MM.1S (cell line): Measurements from ENCODE around the gene CCR9.
"Not testable (repeated sequence)": the region's sequence is repeated elsewhere in the genome, so short reads cannot be mapped to it uniquely, and the experiment has no call there.

ENCODE experiments used
- DNase-seq: peaks from one replicate; pipeline ENCODE4 v3.0.0-alpha.2; 2015
- H2AFZ ChIP-seq: fragments of 300-600 bp; sonication (generic); 2 replicates; pipeline ENCODE4 v1.6.0; 2016; ENCODE audit warnings: antibody characterized with exemption, low read length
- H3F3A ChIP-seq: fragments of 300-600 bp; sonication (generic); 2 replicates; pipeline ENCODE4 v1.6.1; 2016; ENCODE audit warnings: mild to moderate bottlenecking, antibody characterized with exemption, low read length, moderate library complexity, mixed read lengths; ENCODE audit not compliant: insufficient read depth
- H3K27ac ChIP-seq: fragments of 300-600 bp; sonication (generic); 2 replicates; pipeline ENCODE4 v1.5.1; 2016; ENCODE audit warnings: mild to moderate bottlenecking, low read length
- H3K27me3 ChIP-seq: fragments of 300-600 bp; sonication (generic); replicated peaks from 2 replicates; pipeline ENCODE4 v1.6.0; 2016; ENCODE audit warnings: low read length; ENCODE audit not compliant: insufficient read depth
- H3K36me3 ChIP-seq: fragments of 300-600 bp; sonication (generic); replicated peaks from 2 replicates; pipeline ENCODE4 v1.6.1; 2016; ENCODE audit warnings: mild to moderate bottlenecking, low read length, mixed read lengths; ENCODE audit not compliant: insufficient read depth
- H3K4me1 ChIP-seq: fragments of 300-600 bp; sonication (generic); 2 replicates; pipeline ENCODE4 v1.6.1; 2016; ENCODE audit warnings: low read length, mixed read lengths
- H3K4me2 ChIP-seq: fragments of 300-600 bp; sonication (generic); 2 replicates; pipeline ENCODE4 v1.6.0; 2016; ENCODE audit warnings: low read depth, low read length
- H3K4me3 ChIP-seq: fragments of 300-600 bp; sonication (generic); 2 replicates; pipeline ENCODE4 v1.5.1; 2016; ENCODE audit warnings: low read length, mixed read lengths
- H3K79me2 ChIP-seq: fragments of 300-600 bp; sonication (generic); 2 replicates; pipeline ENCODE4 v1.6.1; 2016; ENCODE audit warnings: mixed run types, low read length, mixed read lengths
- H3K9ac ChIP-seq: fragments of 300-600 bp; sonication (generic); 2 replicates; pipeline ENCODE4 v1.6.1; 2016; ENCODE audit warnings: low read length, mixed read lengths
- H3K9me2 ChIP-seq: fragments of 300-600 bp; sonication (generic); replicated peaks from 2 replicates; pipeline ENCODE4 v1.6.1; 2016; ENCODE audit warnings: mild to moderate bottlenecking, low read length, mixed read lengths; ENCODE audit not compliant: insufficient read depth
- H3K9me3 ChIP-seq: fragments of 300-600 bp; sonication (generic); replicated peaks from 2 replicates; pipeline ENCODE4 v1.6.1; 2016; ENCODE audit warnings: mild to moderate bottlenecking, low read length, mixed read lengths; ENCODE audit not compliant: insufficient read depth
- H4K20me1 ChIP-seq: fragments of 300-600 bp; sonication (generic); 2 replicates; pipeline ENCODE4 v1.6.1; 2016; ENCODE audit warnings: mild to moderate bottlenecking, low read length, moderate library complexity, mixed read lengths; ENCODE audit not compliant: insufficient read depth
- EZH2 ChIP-seq: fragments of 300-600 bp; sonication (generic); optimal IDR thresholded peaks from 2 replicates; pipeline ENCODE3; 2017; ENCODE audit warnings: low read depth, mild to moderate bottlenecking, antibody characterized with exemption, low read length, mixed read lengths
- EZH2phosphoT487 ChIP-seq: fragments of 300-600 bp; sonication (generic); IDR thresholded peaks from 2 replicates; pipeline ENCODE4 v1.6.1; 2018; ENCODE audit warnings: antibody characterized with exemption, low read length
- TF ChIP-seq, protein P1 (sequence below): fragments of 300-600 bp; sonication (generic); IDR thresholded peaks from 2 replicates; pipeline ENCODE4 v1.5.1; 2016; ENCODE audit warnings: antibody characterized with exemption, low read length, mixed read lengths

The CCR9 gene

DNA sequence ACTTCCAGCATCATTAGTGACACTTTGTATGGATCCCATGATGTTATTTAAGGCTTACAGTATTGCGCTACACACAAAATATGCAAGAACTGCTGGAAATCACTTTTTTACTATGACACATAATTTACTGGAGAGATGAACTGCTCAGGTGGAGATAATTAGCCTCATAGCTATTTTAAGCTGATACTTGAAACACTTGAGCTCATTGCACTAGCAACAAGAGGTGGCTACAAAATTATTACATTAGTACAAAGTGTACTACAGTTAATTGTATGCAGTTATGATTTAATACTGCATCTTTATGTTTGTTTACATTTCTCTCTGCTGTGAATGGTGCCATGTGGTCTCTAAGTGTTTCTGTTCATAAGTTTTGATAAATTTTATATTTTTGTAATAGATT, 38.0 kb upstream of the CCR9 start:
- Histone ChIP-seq H3K9ac (no peak overlapping the region), H2AFZ (no peak overlapping the region), H3K36me3 (no peaks in the 10 kb centered on the region), H3F3A (peaks cover 16% of the 10 kb centered on the region), H3K4me3 (no peak overlapping the region), H3K9me3 (no peaks in the 10 kb centered on the region), H3K9me2 (no peaks in the 10 kb centered on the region), H3K4me1 (peaks cover 36% of the 10 kb centered on the region), H3K4me2 (no peak overlapping the region), H4K20me1 (no peaks in the 10 kb centered on the region), H3K79me2 (no peaks in the 10 kb centered on the region), H3K27me3 (no peaks in the 10 kb centered on the region), H3K27ac (no peak overlapping the region)
- DNase-seq: no peak
- TF ChIP-seq EZH2phosphoT487 (no peak), EZH2 (no peak)
- TF ChIP-seq, protein P1, sequence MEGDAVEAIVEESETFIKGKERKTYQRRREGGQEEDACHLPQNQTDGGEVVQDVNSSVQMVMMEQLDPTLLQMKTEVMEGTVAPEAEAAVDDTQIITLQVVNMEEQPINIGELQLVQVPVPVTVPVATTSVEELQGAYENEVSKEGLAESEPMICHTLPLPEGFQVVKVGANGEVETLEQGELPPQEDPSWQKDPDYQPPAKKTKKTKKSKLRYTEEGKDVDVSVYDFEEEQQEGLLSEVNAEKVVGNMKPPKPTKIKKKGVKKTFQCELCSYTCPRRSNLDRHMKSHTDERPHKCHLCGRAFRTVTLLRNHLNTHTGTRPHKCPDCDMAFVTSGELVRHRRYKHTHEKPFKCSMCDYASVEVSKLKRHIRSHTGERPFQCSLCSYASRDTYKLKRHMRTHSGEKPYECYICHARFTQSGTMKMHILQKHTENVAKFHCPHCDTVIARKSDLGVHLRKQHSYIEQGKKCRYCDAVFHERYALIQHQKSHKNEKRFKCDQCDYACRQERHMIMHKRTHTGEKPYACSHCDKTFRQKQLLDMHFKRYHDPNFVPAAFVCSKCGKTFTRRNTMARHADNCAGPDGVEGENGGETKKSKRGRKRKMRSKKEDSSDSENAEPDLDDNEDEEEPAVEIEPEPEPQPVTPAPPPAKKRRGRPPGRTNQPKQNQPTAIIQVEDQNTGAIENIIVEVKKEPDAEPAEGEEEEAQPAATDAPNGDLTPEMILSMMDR: no peak

- no peaks in the 10 kb centered on the region for H4K20me1 ChIP-seq
- no peak overlapping the region for H2AFZ ChIP-seq
- no peaks in the 10 kb centered on the region for H3K9me2 ChIP-seq
- DNase-seq: peak; percentile 92
- H3K9ac ChIP-seq: no peak overlapping the region
- H3K36me3 ChIP-seq: no peaks in the 10 kb centered on the region
- TF ChIP-seq, protein P1: no peak
- no peak for TF ChIP-seq EZH2
- TF ChIP-seq EZH2phosphoT487: no peak
- H3K27me3 ChIP-seq: no peaks in the 10 kb centered on the region
- peak overlapping the region; percentile 63; the same call in 1 of the 2 replicates for H3K27ac ChIP-seq
- peaks cover 19% of the 10 kb centered on the region for H3F3A ChIP-seq
- H3K4me3 ChIP-seq: peak overlapping the region; percentile 4; the same call in 1 of the 2 replicates
- peaks cover 37% of the 10 kb centered on the region for H3K4me1 ChIP-seq
- H3K79me2 ChIP-seq: no peaks in the 10 kb centered on the region
- H3K4me2 ChIP-seq: peak overlapping the region; percentile 44; the same call in 1 of the 2 replicates
- H3K9me3 ChIP-seq: no peaks in the 10 kb centered on the region
Measured at GRCh38 chr3:45852828-45853227, 33.5 kb upstream of the CCR9 start.

DNA sequence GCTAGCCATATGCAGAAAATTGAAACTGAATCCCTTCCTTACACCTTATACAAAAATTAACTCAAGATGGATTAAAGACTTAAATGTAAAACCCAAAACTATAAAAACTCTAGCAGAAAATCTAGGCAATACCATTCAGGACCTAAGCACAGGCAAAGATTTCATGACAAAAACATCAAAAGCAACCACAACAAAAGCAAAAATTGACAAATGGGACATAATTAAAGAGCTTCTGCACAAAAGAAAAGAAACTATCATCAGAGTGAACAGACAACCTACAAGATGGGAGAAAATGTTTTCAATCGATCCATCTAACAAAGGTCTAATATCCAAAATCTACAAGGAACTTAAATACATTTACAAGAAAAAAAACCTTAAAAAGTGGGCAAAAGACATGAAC, 30.0 kb upstream of the CCR9 start:
- not testable (repeated sequence) for H3K9ac ChIP-seq, H3K4me3 ChIP-seq, H3K9me3 ChIP-seq, DNase-seq, H3K4me2 ChIP-seq, H4K20me1 ChIP-seq, H3K27me3 ChIP-seq, H3K36me3 ChIP-seq, H2AFZ ChIP-seq, H3K79me2 ChIP-seq, H3K27ac ChIP-seq, H3K9me2 ChIP-seq
- Histone ChIP-seq H3K4me1 (peaks cover 39% of the 10 kb centered on the region), H3F3A (peaks cover 24% of the 10 kb centered on the region)

GRCh38 chr3:45857024-45857423, 29.3 kb upstream of the CCR9 start:
- not testable (repeated sequence) for H3K4me2 ChIP-seq, H4K20me1 ChIP-seq, H3K9me2 ChIP-seq, H3K36me3 ChIP-seq, H3K4me3 ChIP-seq, H3K27me3 ChIP-seq, H3K9ac ChIP-seq, H3K27ac ChIP-seq, H3K79me2 ChIP-seq, H3K9me3 ChIP-seq, DNase-seq, H2AFZ ChIP-seq
- Histone ChIP-seq H3K4me1 (peaks cover 37% of the 10 kb centered on the region), H3F3A (peaks cover 24% of the 10 kb centered on the region)
